HG03378 (cell line): ENCODE data around the gene TNNT1.
"Not testable (repeated sequence)": the region's sequence is repeated elsewhere in the genome, so short reads cannot be mapped to it uniquely, and the experiment has no call there.

Experiments used
- ATAC-seq: cut with Tn5 transposase; IDR thresholded peaks from one replicate; pipeline ENCODE4 v1.9.1; 2021; ENCODE audit warnings: mild to moderate bottlenecking, moderate library complexity; ENCODE audit not compliant: unreplicated experiment

Gene TNNT1

GRCh38 chr19:55171440-55171839 lies 22.4 kb upstream of the TNNT1 start:
- ATAC-seq, result no peak

DNA sequence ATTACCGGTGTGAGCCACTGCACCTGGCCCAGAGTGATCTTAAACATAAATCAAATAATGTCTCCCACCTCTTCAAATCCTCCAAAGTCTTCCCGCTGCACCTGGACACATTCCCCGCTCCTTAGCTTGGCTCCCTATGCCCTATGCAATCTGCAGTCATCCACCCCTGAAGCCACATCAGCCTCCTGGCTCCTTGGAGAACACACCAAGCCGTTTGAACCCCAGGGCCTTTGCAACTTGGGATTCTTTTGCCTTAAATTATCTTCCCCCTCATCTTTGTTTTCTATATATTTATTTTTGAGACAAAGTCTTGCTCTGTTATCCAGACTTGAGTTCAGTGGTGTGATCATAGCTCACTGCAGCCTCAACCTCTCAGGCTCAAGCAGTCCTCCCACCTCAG lies 20.1 kb upstream of the TNNT1 start:
- ATAC-seq, result no peak

- no peak for ATAC-seq
Observed at GRCh38 chr19:55166530-55167268, 17.7 kb upstream of the TNNT1 start, which contains the start of gene DNAAF3. TSS of gene DNAAF3 (minus strand) at chr19:55166613. CDS start at chr19:55166413, 200 bp downstream.

DNA sequence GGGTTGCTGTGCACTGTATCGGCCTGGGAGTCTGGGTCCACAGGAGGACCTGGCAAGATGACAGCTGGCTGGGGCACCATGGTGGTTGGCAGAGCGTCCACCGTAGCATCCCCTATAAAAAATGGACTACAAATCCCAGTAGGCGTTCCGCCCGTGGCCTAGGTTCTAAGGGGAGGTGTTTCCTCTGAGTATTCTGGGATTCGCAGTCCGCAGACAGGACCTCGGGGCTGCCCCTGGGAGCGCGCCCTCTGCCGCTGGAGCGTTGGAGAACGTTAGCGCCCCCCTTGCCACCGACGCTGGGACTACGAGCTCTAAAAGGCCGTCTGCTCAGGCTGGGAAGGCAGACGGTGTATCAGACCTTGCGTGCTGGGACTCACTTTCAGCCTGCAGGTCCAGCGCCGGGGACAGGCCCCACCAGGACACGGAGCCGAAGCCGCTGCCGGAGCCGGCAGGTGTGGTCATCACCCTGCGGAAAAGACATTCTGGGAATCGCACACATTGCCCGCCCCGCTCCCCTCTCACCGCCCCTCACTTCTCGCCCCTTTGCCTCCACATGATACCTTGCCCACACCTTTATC lies 17.0 kb upstream of the TNNT1 start:
- ATAC-seq, result no peak

DNA sequence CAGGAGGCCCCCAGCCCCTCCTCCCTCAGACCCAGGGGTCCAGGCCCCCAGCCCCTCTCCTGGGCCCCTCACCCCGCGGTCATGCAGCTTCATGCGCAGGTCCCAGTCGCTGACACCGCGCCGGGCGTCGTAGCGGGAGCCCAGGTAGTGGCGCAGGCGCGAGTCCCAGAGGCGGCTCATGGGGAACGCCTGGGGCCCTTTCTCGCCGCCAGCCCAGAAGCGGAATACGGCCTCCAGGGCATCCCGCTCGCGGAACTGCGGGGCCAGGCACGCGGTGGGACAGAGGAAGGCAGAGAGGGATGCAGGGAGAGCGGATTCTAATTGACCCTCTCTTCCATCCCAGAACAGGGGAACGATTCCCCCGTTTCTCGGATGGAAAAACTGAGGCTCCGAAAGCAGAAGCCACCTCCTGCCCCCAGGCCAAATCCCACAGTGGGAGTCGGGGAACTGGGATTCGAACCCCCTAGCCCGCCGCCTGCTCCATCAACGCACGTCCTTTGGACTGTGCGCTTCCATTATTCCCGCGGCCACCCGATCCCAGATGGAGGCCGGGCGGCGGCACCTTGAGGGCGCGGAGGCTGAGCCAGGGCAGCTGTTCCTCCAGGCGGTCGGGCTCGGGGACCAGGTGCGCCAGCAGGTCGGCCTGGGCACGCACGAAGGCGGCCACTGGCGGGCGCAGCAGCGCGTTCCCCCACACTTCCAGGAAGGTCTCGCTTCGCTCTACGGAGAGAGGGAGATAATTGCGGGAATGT lies 12.7 kb upstream of the TNNT1 start:
- ATAC-seq, result no peak

- ATAC-seq, result no peak
Observed at GRCh38 chr19:55160986-55161365, 12.0 kb upstream of the TNNT1 start.

- ATAC-seq, result no peak
Observed at GRCh38 chr19:55160128-55160985, 11.4 kb upstream of the TNNT1 start.

DNA sequence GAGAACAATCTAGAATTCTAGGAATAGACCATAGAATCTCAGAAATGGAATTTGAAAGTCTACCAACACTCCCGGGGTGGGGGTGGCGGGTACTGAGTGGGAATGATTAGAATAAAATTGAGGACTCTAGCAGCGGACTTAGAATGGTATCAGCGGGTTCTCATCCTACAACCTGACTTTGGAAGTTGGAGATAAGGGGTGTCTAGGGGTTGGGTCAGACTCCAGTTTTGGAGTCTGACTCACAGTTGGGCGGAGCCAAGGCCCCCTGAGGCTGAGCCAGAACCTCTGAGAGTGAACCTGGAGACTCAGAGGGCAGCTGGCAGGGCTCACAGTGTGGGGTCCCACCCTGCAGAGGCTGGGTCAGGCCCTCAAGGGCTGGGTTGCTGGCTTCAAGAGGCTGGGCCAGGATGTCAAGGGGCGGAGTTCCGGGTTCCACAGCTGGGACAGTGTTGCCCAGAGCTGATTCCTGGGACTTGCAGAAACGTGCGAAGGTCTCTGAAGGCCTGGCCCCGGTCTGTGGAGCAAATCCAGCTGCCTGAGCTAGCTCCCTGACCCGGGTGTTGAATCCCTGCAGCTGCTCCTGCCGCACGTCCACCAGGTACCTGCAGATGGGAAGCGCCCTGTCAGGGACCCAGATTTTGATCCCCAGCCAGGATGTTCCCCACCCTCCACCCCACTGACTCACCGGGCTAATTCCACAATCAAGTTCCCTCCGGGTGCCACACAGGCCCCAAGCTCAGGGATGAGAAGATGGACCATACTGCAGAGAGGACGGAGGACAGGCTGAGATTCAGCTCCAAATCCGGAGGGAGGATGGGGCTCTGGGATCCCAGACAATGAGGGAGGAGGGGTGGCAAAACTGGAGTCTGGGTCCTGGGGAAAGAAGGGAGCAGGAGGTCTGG lies 10.1 kb upstream of the TNNT1 start:
- ATAC-seq, result no peak

- no peak for ATAC-seq
Observed at GRCh38 chr19:55158423-55158822, 9.4 kb upstream of the TNNT1 start.

- no peak for ATAC-seq
Observed at GRCh38 chr19:55157064-55157908, 8.3 kb upstream of the TNNT1 start, which contains the start of gene TNNI3. TSS of gene TNNI3 (minus strand) at chr19:55157732. CDS start at chr19:55157589, 143 bp downstream.

GRCh38 chr19:55156202-55157063 lies 7.4 kb upstream of the TNNT1 start:
- ATAC-seq, result no peak

DNA sequence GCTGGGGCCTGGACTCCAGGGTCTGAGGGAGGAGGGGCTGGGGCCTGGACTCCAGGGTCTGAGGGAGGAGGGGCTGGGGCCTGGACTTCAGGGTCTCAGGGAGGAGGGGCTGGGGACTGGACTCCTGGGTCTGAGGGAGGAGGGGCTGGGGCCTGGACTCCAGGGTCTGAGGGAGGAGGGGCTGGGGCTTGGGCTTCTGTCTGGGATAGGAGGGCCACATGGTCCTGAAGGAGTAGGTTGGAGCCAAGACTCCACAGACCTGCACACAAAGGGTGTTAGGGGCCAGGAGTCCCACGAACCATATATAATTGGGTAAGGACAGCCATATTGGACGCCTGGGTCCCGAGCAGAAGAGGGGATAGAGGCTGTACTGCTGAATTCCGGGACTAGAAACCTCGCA lies 6.8 kb upstream of the TNNT1 start:
- ATAC-seq, result not testable (repeated sequence)

DNA sequence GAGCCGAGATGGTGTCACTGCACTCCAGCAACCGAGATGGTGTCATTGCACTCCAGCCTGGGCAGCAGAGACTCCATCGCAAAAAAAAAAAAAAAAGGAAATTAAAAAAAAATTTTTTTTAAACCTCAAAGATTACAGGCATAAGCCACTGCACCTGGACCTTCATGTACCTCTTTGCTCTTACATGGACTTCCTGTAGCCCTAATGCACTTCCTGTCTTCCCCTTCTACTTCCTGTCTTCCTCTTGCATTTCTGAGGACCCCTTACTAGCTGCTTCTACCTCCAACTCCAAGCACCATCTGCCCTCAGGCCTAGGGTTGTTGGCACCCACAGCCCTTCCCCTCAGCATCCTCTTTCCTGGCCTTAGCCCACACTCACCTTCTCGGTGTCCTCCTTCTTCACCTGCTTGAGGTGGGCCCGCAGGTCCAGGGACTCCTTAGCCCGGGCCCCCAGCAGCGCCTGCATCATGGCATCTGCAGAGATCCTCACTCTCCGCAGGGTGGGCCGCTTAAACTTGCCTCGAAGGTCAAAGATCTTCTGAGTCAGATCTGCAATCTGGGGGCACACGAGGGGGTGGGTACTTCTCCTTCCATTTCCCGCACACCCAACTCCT lies 4.8 kb upstream of the TNNT1 start:
- ATAC-seq, result no peak

DNA sequence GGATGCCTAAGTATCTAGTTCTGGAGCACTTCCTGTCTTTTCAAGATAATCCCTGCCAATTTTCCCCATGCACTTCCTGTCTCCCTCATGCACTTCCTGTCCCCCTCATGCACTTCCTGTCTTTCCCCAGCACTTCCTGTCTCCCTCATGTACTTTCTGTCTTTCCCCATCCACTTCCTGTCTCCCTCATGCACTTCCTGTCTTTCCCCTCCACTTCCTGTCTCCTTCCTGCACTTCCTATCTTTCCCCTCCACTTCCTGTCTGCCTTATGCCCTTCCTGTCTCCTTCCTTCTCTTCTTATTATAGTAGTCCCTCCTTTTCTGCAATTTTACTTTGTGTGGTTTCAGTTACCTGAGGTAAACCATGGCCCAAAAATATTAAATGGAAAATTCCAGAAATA lies 3.0 kb upstream of the TNNT1 start:
- no peak for ATAC-seq

- no peak for ATAC-seq
Observed at GRCh38 chr19:55147545-55148251, 1.3 kb downstream of the TNNT1 start.

GRCh38 chr19:55146705-55147273 lies 2.2 kb downstream of the TNNT1 start:
- ATAC-seq, result no peak
